Measurements from ENCODE around the gene KATNA1. TPM values are rescaled to one million over a fixed set of nuclear protein-coding genes. Genes with fewer than 3 reads are reported as not detected.
"Not testable (repeated sequence)": the region's sequence is repeated elsewhere in the genome, so short reads cannot be mapped to it uniquely, and the experiment has no call there.

Gene KATNA1
- total and polyA plus RNA-seq, 2 donors (not counting 3 experiments of a cell fraction or from before 2014, with no cell fraction given): 9.9 to 15.9 TPM

DNA sequence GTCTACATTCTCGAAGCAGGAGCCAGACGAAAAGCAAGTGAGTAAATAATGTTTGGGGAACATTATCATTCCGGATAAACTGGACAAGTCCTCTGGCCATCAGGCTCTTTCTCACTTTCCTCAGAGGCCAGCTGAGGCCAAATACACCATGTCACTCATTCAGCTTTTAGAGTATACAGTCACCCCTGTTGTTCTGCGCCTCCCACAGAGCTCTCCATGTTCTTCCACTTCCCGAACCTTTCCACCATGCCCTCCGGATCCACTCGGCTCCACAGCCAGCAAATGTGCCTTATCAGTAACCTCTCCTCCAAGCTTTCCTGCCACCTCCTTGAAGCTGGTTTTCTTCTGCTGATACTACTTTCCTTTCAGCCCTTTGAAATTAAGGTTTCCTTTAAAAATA, 37.7 kb upstream of the KATNA1 start:
- Histone ChIP-seq H3K9me3 (replicated peaks; ENCODE audit: control insufficient read depth, insufficient read depth, low read length) (no peaks in the 10 kb centered on the region), H3K4me1 (ENCODE audit: control insufficient read depth, extremely low read depth, insufficient read depth, low read length) (no peaks in the 10 kb centered on the region), H2AFZ (ENCODE audit: low read depth, low read length) (no peak overlapping the region), H3K4me3 (replicated peaks in 1 of 3; ENCODE audit: insufficient read depth in 1 of 3, low read depth in 1 of 3, low read length in 3 of 3) (no peak overlapping the region), H3K9me1 (replicated peaks; ENCODE audit: control insufficient read depth, extremely low read depth, insufficient read depth, low read length) (no peaks in the 10 kb centered on the region), H4K20me1 (replicated peaks; ENCODE audit: control insufficient read depth, extremely low read depth, insufficient read depth, low read length) (peaks cover 2% of the 10 kb centered on the region), H3K4me2 (ENCODE audit: insufficient read depth, low read length) (no peak overlapping the region), H3K79me2 (ENCODE audit: control insufficient read depth, insufficient read depth, low read length) (peaks cover 30% of the 10 kb centered on the region), H3K36me3 (ENCODE audit: control insufficient read depth in 2 of 2, extremely low read depth in 1 of 2, insufficient read depth in 2 of 2, low read length in 2 of 2) (peaks cover 9 to 18% of the 10 kb centered on the region in 2 experiments), H3K27ac (ENCODE audit: insufficient read depth, low read depth, low read length) (no peak overlapping the region), H3K9ac (replicated peaks; ENCODE audit: extremely low read depth, insufficient read depth, low read length) (no peak overlapping the region), H3K27me3 (ENCODE audit: control insufficient read depth in 2 of 2, insufficient read depth in 2 of 2, low read length in 2 of 2) (no peaks in the 10 kb centered on the region)
- POLR2A ChIA-PET: no interaction called here
- no peak for DNase-seq (ENCODE audit: low read depth, low spot score)
- BruUV-seq (replicated peaks): no TSS peak
- dilution Hi-C loops (cut with MboI; ENCODE audit: extremely low pct_ligation_motif_present, low sequenced_read_pairs): no loop called here
- TF ChIP-seq EZH2 (IDR thresholded peaks at IDR 0.05; ENCODE audit: borderline replicate concordance, low read depth, low read length, severe bottlenecking): no peak
- FAIRE-seq: no peak
- CTCF ChIA-PET: interaction anchor here (0.8 kb wide), 1 partner anchor 11 kb away, joined by 3 read pairs; no protein-coding TSS in a partner anchor
- intact Hi-C loops (cut with micrococcal nuclease): no loop called here

DNA sequence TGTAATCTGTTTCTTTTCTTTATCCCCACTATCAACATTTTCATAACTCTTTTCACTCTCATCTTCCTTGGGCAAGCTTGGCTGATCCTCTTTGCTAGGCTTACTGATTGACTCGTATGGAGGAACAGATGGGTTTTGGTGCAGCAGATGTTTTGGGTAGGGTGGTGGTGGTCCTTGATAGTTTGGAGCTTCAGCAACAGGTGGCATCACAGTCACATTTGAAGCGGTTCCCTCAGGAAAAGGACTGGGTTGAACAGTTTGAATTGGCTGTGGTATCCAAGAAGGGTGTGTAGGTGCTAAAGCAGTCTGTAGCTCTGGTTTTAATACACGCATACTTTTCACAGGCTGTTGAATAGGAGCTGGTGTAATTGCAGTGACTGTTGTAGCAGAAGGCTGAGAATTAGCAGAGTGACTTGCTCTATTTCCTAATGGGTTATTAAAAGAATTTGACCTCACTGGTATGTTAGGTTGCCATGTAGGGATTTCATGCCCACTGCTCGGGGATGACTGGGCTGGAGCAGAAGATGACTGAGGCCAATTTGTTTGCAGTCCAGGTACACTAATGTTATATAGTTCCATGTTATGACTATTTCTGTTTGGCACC, 34.8 kb upstream of the KATNA1 start:
- H3K4me3 ChIP-seq (replicated peaks in 1 of 3; ENCODE audit: insufficient read depth in 1 of 3, low read depth in 1 of 3, low read length in 3 of 3): no peak overlapping the region
- H3K4me1 ChIP-seq (ENCODE audit: control insufficient read depth, extremely low read depth, insufficient read depth, low read length): no peaks in the 10 kb centered on the region
- no peaks in the 10 kb centered on the region for H3K9me3 ChIP-seq (replicated peaks; ENCODE audit: control insufficient read depth, insufficient read depth, low read length)
- ChIA-PET POLR2A (no interaction called here), CTCF (no interaction called here)
- no peak for TF ChIP-seq EZH2 (IDR thresholded peaks at IDR 0.05; ENCODE audit: borderline replicate concordance, low read depth, low read length, severe bottlenecking)
- TF ChIP-seq, protein P1, sequence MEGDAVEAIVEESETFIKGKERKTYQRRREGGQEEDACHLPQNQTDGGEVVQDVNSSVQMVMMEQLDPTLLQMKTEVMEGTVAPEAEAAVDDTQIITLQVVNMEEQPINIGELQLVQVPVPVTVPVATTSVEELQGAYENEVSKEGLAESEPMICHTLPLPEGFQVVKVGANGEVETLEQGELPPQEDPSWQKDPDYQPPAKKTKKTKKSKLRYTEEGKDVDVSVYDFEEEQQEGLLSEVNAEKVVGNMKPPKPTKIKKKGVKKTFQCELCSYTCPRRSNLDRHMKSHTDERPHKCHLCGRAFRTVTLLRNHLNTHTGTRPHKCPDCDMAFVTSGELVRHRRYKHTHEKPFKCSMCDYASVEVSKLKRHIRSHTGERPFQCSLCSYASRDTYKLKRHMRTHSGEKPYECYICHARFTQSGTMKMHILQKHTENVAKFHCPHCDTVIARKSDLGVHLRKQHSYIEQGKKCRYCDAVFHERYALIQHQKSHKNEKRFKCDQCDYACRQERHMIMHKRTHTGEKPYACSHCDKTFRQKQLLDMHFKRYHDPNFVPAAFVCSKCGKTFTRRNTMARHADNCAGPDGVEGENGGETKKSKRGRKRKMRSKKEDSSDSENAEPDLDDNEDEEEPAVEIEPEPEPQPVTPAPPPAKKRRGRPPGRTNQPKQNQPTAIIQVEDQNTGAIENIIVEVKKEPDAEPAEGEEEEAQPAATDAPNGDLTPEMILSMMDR (IDR thresholded peaks at IDR 0.05; ENCODE audit: extremely low read depth in 1 of 2, insufficient read depth in 1 of 2, low read depth in 1 of 2, low read length in 2 of 2): no peak
- TF ChIP-seq POLR2AphosphoS5 (IDR thresholded peaks at IDR 0.05; ENCODE audit: insufficient read depth, low read depth, low read length): no peak
- TF ChIP-seq POLR2A (IDR thresholded peaks at IDR 0.05; ENCODE audit: low read depth, low read length): no peak
- TF ChIP-seq JUN (IDR thresholded peaks at IDR 0.05; ENCODE audit: borderline replicate concordance, insufficient read depth, insufficient read length, low read depth): no peak
- TF ChIP-seq GATA2 (IDR thresholded peaks at IDR 0.05; ENCODE audit: insufficient read depth, insufficient read length, low read depth, low read length): no peak
- TF ChIP-seq FOS (IDR thresholded peaks at IDR 0.05; ENCODE audit: borderline replicate concordance, insufficient read depth, low read length): no peak
- no peak for TF ChIP-seq MYC (IDR thresholded peaks at IDR 0.05; ENCODE audit: low read depth, low read length)
- TF ChIP-seq, protein P2, sequence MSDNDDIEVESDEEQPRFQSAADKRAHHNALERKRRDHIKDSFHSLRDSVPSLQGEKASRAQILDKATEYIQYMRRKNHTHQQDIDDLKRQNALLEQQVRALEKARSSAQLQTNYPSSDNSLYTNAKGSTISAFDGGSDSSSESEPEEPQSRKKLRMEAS (IDR thresholded peaks at IDR 0.05; ENCODE audit: insufficient read depth, insufficient read length): no peak
- H3K79me2 ChIP-seq (ENCODE audit: control insufficient read depth, insufficient read depth, low read length): peaks cover 21% of the 10 kb centered on the region
- intact Hi-C loops (cut with micrococcal nuclease): no loop called here
- no TSS peak for BruUV-seq (replicated peaks)
- H3K27me3 ChIP-seq (ENCODE audit: control insufficient read depth in 2 of 2, insufficient read depth in 2 of 2, low read length in 2 of 2): no peaks in the 10 kb centered on the region
- H3K9me1 ChIP-seq (replicated peaks; ENCODE audit: control insufficient read depth, extremely low read depth, insufficient read depth, low read length): no peaks in the 10 kb centered on the region
- no peak overlapping the region for H2AFZ ChIP-seq (ENCODE audit: low read depth, low read length)
- H3K27ac ChIP-seq (ENCODE audit: insufficient read depth, low read depth, low read length): no peak overlapping the region
- H4K20me1 ChIP-seq (replicated peaks; ENCODE audit: control insufficient read depth, extremely low read depth, insufficient read depth, low read length): peaks cover 2% of the 10 kb centered on the region
- H3K9ac ChIP-seq (replicated peaks; ENCODE audit: extremely low read depth, insufficient read depth, low read length): no peak overlapping the region
- H3K36me3 ChIP-seq (ENCODE audit: control insufficient read depth in 2 of 2, extremely low read depth in 1 of 2, insufficient read depth in 2 of 2, low read length in 2 of 2): peaks cover 9 to 16% of the 10 kb centered on the region in 2 experiments
- dilution Hi-C loops (cut with MboI; ENCODE audit: extremely low pct_ligation_motif_present, low sequenced_read_pairs): no loop called here
- DNase-seq (ENCODE audit: low read depth, low spot score) (no peak), FAIRE-seq (peak; percentile 12)
- no peak overlapping the region for H3K4me2 ChIP-seq (ENCODE audit: insufficient read depth, low read length)

DNA sequence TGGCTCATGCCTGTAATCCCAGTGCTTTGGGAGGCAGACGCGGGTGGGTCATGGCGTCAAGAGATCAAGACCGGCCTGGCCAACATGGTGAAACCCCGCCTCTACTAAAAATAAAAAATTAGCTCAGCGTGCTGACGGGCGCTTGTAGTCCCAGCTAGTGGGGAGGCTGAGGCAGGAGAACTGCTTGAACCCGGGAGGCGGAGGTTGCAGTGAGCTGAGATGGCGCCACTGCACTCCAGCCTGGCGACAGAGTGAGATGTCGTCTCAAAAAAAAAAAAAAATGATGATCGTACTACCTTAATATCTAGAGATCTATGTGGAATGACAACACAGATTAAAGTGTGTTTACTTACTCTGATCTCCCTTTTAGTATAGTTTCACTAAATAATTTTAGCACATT, 33.3 kb upstream of the KATNA1 start:
- H3K9me3 ChIP-seq (replicated peaks; ENCODE audit: control insufficient read depth, insufficient read depth, low read length); H2AFZ ChIP-seq (ENCODE audit: low read depth, low read length); H3K4me1 ChIP-seq (ENCODE audit: control insufficient read depth, extremely low read depth, insufficient read depth, low read length); H3K27me3 ChIP-seq (ENCODE audit: control insufficient read depth in 2 of 2, insufficient read depth in 2 of 2, low read length in 2 of 2); H3K27ac ChIP-seq (ENCODE audit: insufficient read depth, low read depth, low read length); CTCF ChIA-PET; dilution Hi-C loops (cut with MboI; ENCODE audit: extremely low pct_ligation_motif_present, low sequenced_read_pairs); intact Hi-C loops (cut with micrococcal nuclease); FAIRE-seq; H3K4me3 ChIP-seq (replicated peaks in 1 of 3; ENCODE audit: insufficient read depth in 1 of 3, low read depth in 1 of 3, low read length in 3 of 3); H3K9ac ChIP-seq (replicated peaks; ENCODE audit: extremely low read depth, insufficient read depth, low read length); H3K9me1 ChIP-seq (replicated peaks; ENCODE audit: control insufficient read depth, extremely low read depth, insufficient read depth, low read length); POLR2A ChIA-PET; DNase-seq (ENCODE audit: low read depth, low spot score); H3K4me2 ChIP-seq (ENCODE audit: insufficient read depth, low read length); H4K20me1 ChIP-seq (replicated peaks; ENCODE audit: control insufficient read depth, extremely low read depth, insufficient read depth, low read length); BruUV-seq (replicated peaks): not testable (repeated sequence)
- Histone ChIP-seq H3K79me2 (ENCODE audit: control insufficient read depth, insufficient read depth, low read length) (peaks cover 21% of the 10 kb centered on the region), H3K36me3 (ENCODE audit: control insufficient read depth in 2 of 2, extremely low read depth in 1 of 2, insufficient read depth in 2 of 2, low read length in 2 of 2) (peaks cover 9 to 16% of the 10 kb centered on the region in 2 experiments)

Data from endothelial cell of umbilical vein (primary cell).